A549 (cell line): ENCODE results near the gene SLC48A1.

ENCODE experiments used
- BHLHE40 ChIP-seq: IDR thresholded peaks from 2 replicates; pipeline ENCODE4 v1.6.1; 2012; ENCODE audit warnings: low read depth, low read length, inconsistent platforms
- CHD2 ChIP-seq: fragments of 150-350 bp; IDR thresholded peaks from 2 replicates; pipeline ENCODE4 v1.6.1; 2014; ENCODE audit warnings: low read length; ENCODE audit not compliant: partially characterized antibody
- EHMT2 ChIP-seq: fragments of 200-600 bp; sonication (generic); IDR thresholded peaks from 2 replicates; pipeline ENCODE4 v1.6.1; 2016; ENCODE audit warnings: antibody characterized with exemption, low read depth, mild to moderate bottlenecking, moderate library complexity
- FOSL2 ChIP-seq, 2 experiments: fragments of 450-650 bp in 1 of 2; fragments of >200 bp in 1 of 2; sonication (Bioruptor Twin) in 1 of 2; formaldehyde crosslinking; IDR thresholded peaks; 2 replicates each; pipeline versions ENCODE4 v1.5.0 to v1.6.1; 2016 to 2020; ENCODE audit warnings: mild to moderate bottlenecking in 1 of 2, moderate library complexity in 1 of 2
- KDM1A ChIP-seq: fragments of 200-600 bp; sonication (generic); IDR thresholded peaks from 2 replicates; pipeline ENCODE4 v1.6.1; 2016; ENCODE audit warnings: low read depth, mild to moderate bottlenecking
- RAD21 ChIP-seq, 2 experiments: fragments of >200 bp in 1 of 2; sonication (Bioruptor Twin) in 1 of 2; formaldehyde crosslinking in 1 of 2; IDR thresholded peaks in 1 of 2; conservative IDR thresholded peaks in 1 of 2; 2 replicates in 1 of 2; 3 replicates in 1 of 2; pipeline ENCODE4 v1.6.1; 2012 to 2018; ENCODE audit warnings: inconsistent platforms in 1 of 2
- SMC3 ChIP-seq: fragments of >200 bp; sonication (Bioruptor Twin); formaldehyde crosslinking; IDR thresholded peaks from 3 replicates; pipeline ENCODE4 v1.6.1; 2018; ENCODE audit warnings: inconsistent platforms
- TF ChIP-seq, protein P1 (sequence below): fragments of >200 bp; sonication (Bioruptor Twin); formaldehyde crosslinking; IDR thresholded peaks from 3 replicates; pipeline ENCODE4 v1.5.1; 2016

DNA sequence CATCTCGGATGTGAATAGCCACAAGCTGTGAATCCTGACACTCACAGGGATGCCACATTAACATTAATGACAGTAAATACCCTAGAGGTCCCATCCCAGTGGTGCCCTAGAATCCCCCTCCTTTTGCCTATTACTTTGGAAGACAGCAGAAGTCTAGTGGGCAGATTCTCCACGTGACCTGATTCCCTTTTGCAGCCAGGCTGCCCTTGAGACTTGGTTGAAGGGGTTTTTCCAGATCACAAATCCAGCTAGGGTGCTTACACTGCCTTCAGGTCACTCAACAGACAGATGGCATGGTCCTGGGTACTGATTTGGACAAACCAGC lies 38.0 kb downstream of the SLC48A1 start:
- TF ChIP-seq EHMT2 (no peak), BHLHE40 (no peak), SMC3 (no peak), CHD2 (no peak), FOSL2 (IDR thresholded peaks at IDR 0.05) (no peak), FOSL2 (CRISPR knock-in tag; IDR thresholded peaks at IDR 0.05) (no peak), RAD21 (conservative IDR thresholded peaks at IDR 0.05 in 1 of 2, IDR thresholded peaks at IDR 0.05 in 1 of 2) (no peak), KDM1A (no peak)
- TF ChIP-seq, protein P1, sequence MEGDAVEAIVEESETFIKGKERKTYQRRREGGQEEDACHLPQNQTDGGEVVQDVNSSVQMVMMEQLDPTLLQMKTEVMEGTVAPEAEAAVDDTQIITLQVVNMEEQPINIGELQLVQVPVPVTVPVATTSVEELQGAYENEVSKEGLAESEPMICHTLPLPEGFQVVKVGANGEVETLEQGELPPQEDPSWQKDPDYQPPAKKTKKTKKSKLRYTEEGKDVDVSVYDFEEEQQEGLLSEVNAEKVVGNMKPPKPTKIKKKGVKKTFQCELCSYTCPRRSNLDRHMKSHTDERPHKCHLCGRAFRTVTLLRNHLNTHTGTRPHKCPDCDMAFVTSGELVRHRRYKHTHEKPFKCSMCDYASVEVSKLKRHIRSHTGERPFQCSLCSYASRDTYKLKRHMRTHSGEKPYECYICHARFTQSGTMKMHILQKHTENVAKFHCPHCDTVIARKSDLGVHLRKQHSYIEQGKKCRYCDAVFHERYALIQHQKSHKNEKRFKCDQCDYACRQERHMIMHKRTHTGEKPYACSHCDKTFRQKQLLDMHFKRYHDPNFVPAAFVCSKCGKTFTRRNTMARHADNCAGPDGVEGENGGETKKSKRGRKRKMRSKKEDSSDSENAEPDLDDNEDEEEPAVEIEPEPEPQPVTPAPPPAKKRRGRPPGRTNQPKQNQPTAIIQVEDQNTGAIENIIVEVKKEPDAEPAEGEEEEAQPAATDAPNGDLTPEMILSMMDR = no peak
